B cell (primary cell): ENCODE measurements around the gene SLC24A4. TPM values are rescaled to one million over a fixed set of nuclear protein-coding genes. Genes with fewer than 3 reads are reported as not detected.

ENCODE experiments used
- ATAC-seq: fragments of 200-7000 bp; cut with Tn5 transposase; one replicate; pipeline ENCODE4 v1.10.0; 2021; ENCODE audit warnings: low read depth, mild to moderate bottlenecking, moderate number of reproducible peaks, moderate library complexity
- CTCF ChIA-PET: fragments of 350-600 bp; sonication (Branson Sonifier 250); formaldehyde crosslinking; loops from one replicate; lab custom pipeline; 2021; ENCODE audit warnings: antibody characterized with exemption, inconsistent platforms; lab: Charles Lee
- POLR2A ChIA-PET: fragments of 350-600 bp; sonication (Branson Sonifier 250); formaldehyde crosslinking; loops from one replicate; lab custom pipeline; 2021; ENCODE audit warnings: antibody characterized with exemption; lab: Charles Lee
- DNase-seq: peaks from one replicate; pipeline ENCODE4 v3.0.0; 2013
- H2AFZ ChIP-seq: 2 replicates; pipeline ENCODE4 v1.6.1; 2012; ENCODE audit warnings: mild to moderate bottlenecking, low read depth, low read length; ENCODE audit not compliant: insufficient read depth, poor library complexity, severe bottlenecking
- H3K27ac ChIP-seq, 2 donors: 1 replicate in 1 of 2; 2 replicates in 1 of 2; pipeline ENCODE4 v1.5.1; 2012 to 2013; ENCODE audit warnings: low read length in 2 of 2, mild to moderate bottlenecking in 2 of 2, moderate library complexity in 1 of 2
- H3K27me3 ChIP-seq, 4 experiments: fragments of 200-600 bp in 1 of 4; sonication (generic) in 1 of 4; replicated peaks in 1 of 4; 1 replicate in 2 of 4; 2 replicates in 2 of 4; pipeline versions ENCODE4 v1.6.1 to v1.7.0; 2013 to 2016; ENCODE audit warnings: low read length in 3 of 4, mild to moderate bottlenecking in 2 of 4, mixed read lengths in 1 of 4, moderate library complexity in 1 of 4; ENCODE audit not compliant: insufficient read depth in 4 of 4, control insufficient read depth in 3 of 4; ENCODE audit errors: control extremely low read depth in 1 of 4
- H3K36me3 ChIP-seq, 2 experiments: replicated peaks in 1 of 2; 1 replicate in 1 of 2; 2 replicates in 1 of 2; pipeline versions ENCODE4 v1.6.1 to v1.7.1; 2013; ENCODE audit warnings: low read length in 1 of 2; ENCODE audit not compliant: insufficient read depth in 2 of 2, control insufficient read depth in 1 of 2; ENCODE audit errors: control extremely low read depth in 1 of 2, extremely low read depth in 1 of 2
- H3K4me1 ChIP-seq, 2 donors: fragments of 200-600 bp in 1 of 2; sonication (generic) in 1 of 2; 1 replicate in 1 of 2; 2 replicates in 1 of 2; pipeline versions ENCODE4 v1.5.1 to v1.6.1; 2013 to 2017; ENCODE audit warnings: low read length in 2 of 2; ENCODE audit not compliant: control insufficient read depth in 2 of 2, insufficient read depth in 2 of 2
- H3K4me2 ChIP-seq: replicated peaks from 2 replicates; pipeline ENCODE3; 2012; ENCODE audit warnings: mild to moderate bottlenecking, low read depth, low read length; ENCODE audit not compliant: poor library complexity, severe bottlenecking
- H3K4me3 ChIP-seq, 5 experiments: fragments of 200-600 bp in 1 of 5; sonication (generic) in 1 of 5; 1 replicate in 3 of 5; 2 replicates in 2 of 5; pipeline versions ENCODE4 v1.5.1 to v1.7.0; 2011 to 2016; ENCODE audit warnings: low read length in 4 of 5, mild to moderate bottlenecking in 4 of 5, low read depth in 2 of 5, control low read depth in 1 of 5, moderate library complexity in 1 of 5; ENCODE audit not compliant: insufficient read depth in 1 of 5; ENCODE audit errors: control extremely low read depth in 1 of 5, extremely low read depth in 1 of 5
- H3K79me2 ChIP-seq: fragments of 200-600 bp; sonication (generic); one replicate; pipeline ENCODE4 v1.6.0; 2016; ENCODE audit warnings: low read length; ENCODE audit not compliant: control insufficient read depth, insufficient read depth
- H3K9ac ChIP-seq: fragments of 200-600 bp; sonication (generic); 2 replicates; pipeline ENCODE4 v1.6.1; 2017; ENCODE audit warnings: mild to moderate bottlenecking, low read length, moderate library complexity
- H3K9me3 ChIP-seq, 3 donors: one replicate each; pipeline versions ENCODE4 v1.6.1 to v1.7.1; 2013; ENCODE audit warnings: low read length in 2 of 3; ENCODE audit not compliant: control insufficient read depth in 2 of 3, insufficient read depth in 1 of 3; ENCODE audit errors: control extremely low read depth in 1 of 3
- H4K20me1 ChIP-seq: 2 replicates; pipeline ENCODE4 v1.6.0; 2012; ENCODE audit warnings: mild to moderate bottlenecking, low read length; ENCODE audit not compliant: insufficient read depth, control insufficient read depth, poor library complexity, severe bottlenecking
- H3K27ac Mint-ChIP-seq: one replicate; pipeline ENCODE4 v1.8.0; 2021; ENCODE audit warnings: mixed read lengths
- H3K27me3 Mint-ChIP-seq: one replicate; pipeline ENCODE4 v1.8.0; 2021; ENCODE audit warnings: mixed read lengths
- H3K4me1 Mint-ChIP-seq: one replicate; pipeline ENCODE4 v1.8.0; 2021; ENCODE audit warnings: mixed read lengths
- H3K4me3 Mint-ChIP-seq: one replicate; pipeline ENCODE4 v1.8.0; 2021; ENCODE audit warnings: mixed read lengths
- H3K9me3 Mint-ChIP-seq: one replicate; pipeline ENCODE4 v1.8.0; 2022; ENCODE audit warnings: mixed read lengths; ENCODE audit not compliant: insufficient read depth
- EZH2 ChIP-seq: IDR thresholded peaks from 2 replicates; pipeline ENCODE4 v1.6.1; 2012; ENCODE audit warnings: borderline replicate concordance, low read depth, mild to moderate bottlenecking, moderate library complexity, low read length; ENCODE audit not compliant: insufficient read depth, poor library complexity, severe bottlenecking
- WGBS: methylation state at CpG from one replicate; pipeline ENCODE4 v1.1.5; 2013; ENCODE audit warnings: missing lambda C conversion rate; ENCODE audit not compliant: insufficient coverage; 5-methylcytosine and 5-hydroxymethylcytosine counted together
- intact Hi-C: fragments of 100-400 bp; cut with micrococcal nuclease; formaldehyde crosslinking; loops from one replicate; pipeline ENCODE4 v1.10.0; 2022
- polyA plus RNA-seq: library from polyadenylated mRNA; depleted of rRNA; stranded (reverse); fragments of >200 nt; gene quantifications from 2 replicates; pipeline ENCODE4 v1.2.3, GENCODE V29; 2012
- total RNA-seq, 2 donors: library from RNA; stranded (reverse); fragments of 120-200 nt in 1 of 2; gene quantifications; 1 replicate in 1 of 2; 2 replicates in 1 of 2; pipeline versions ENCODE4 v1.2.3 to v1.2.4, GENCODE V29; 2013 to 2022
- TF ChIP-seq, protein P1 (sequence below): fragments of 200-600 bp; IDR thresholded peaks from one replicate; pipeline ENCODE4 v1.8.0; 2022; ENCODE audit warnings: antibody characterized with exemption, mild to moderate bottlenecking

Gene SLC24A4
- total and polyA plus RNA-seq, 2 donors (not counting 1 experiment from before 2014, with no cell fraction given) = 0.19 TPM; not detected in 1

GRCh38 chr14:92310776-92311375, 12.1 kb upstream of the SLC24A4 start:
- H3K36me3 ChIP-seq = no peaks in the 10 kb centered on the region
- no peak for TF ChIP-seq EZH2
- TF ChIP-seq, protein P1, sequence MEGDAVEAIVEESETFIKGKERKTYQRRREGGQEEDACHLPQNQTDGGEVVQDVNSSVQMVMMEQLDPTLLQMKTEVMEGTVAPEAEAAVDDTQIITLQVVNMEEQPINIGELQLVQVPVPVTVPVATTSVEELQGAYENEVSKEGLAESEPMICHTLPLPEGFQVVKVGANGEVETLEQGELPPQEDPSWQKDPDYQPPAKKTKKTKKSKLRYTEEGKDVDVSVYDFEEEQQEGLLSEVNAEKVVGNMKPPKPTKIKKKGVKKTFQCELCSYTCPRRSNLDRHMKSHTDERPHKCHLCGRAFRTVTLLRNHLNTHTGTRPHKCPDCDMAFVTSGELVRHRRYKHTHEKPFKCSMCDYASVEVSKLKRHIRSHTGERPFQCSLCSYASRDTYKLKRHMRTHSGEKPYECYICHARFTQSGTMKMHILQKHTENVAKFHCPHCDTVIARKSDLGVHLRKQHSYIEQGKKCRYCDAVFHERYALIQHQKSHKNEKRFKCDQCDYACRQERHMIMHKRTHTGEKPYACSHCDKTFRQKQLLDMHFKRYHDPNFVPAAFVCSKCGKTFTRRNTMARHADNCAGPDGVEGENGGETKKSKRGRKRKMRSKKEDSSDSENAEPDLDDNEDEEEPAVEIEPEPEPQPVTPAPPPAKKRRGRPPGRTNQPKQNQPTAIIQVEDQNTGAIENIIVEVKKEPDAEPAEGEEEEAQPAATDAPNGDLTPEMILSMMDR = no peak
- no peak overlapping the region for H3K4me3 ChIP-seq
- peaks cover 0 to 10% (median 0%) of the 10 kb centered on the region in 3 donors for H3K9me3 ChIP-seq
- H4K20me1 ChIP-seq = no peaks in the 10 kb centered on the region
- H3K4me1 ChIP-seq = no peaks in the 10 kb centered on the region
- H3K27me3 ChIP-seq = peaks cover 0 to 12% (median 2%) of the 10 kb centered on the region in 4 experiments
- H3K27ac ChIP-seq = no peak overlapping the region
- H2AFZ ChIP-seq = no peak overlapping the region
- no peak overlapping the region for H3K27ac Mint-ChIP-seq
- DNase-seq = no peak
- peaks cover 16% of the 10 kb centered on the region for H3K27me3 Mint-ChIP-seq
- no peak overlapping the region for H3K4me2 ChIP-seq
- ChIA-PET POLR2A (no interaction called here), CTCF (no interaction called here)
- H3K79me2 ChIP-seq = no peaks in the 10 kb centered on the region
- intact Hi-C loops = no loop called here
- ATAC-seq = no peak
- H3K9me3 Mint-ChIP-seq = peaks cover 3% of the 10 kb centered on the region
- WGBS = 100% methylated on average over 1 of the region's 6 CpGs
- no peak overlapping the region for H3K9ac ChIP-seq
- H3K4me3 Mint-ChIP-seq = no peak overlapping the region
- no peaks in the 10 kb centered on the region for H3K4me1 Mint-ChIP-seq

GRCh38 chr14:92314182-92314581, 8.8 kb upstream of the SLC24A4 start:
- Histone ChIP-seq H3K27me3 (peaks cover 0 to 20% (median 6%) of the 10 kb centered on the region in 4 experiments), H3K4me3 (no peak overlapping the region), H2AFZ (no peak overlapping the region), H3K79me2 (no peaks in the 10 kb centered on the region), H4K20me1 (no peaks in the 10 kb centered on the region), H3K9ac (no peak overlapping the region), H3K4me1 (no peaks in the 10 kb centered on the region), H3K27ac (no peak overlapping the region), H3K36me3 (no peaks in the 10 kb centered on the region), H3K9me3 (peaks cover 0 to 9% (median 3%) of the 10 kb centered on the region in 3 donors), H3K4me2 (no peak overlapping the region)
- no peak for ATAC-seq
- Mint-ChIP-seq H3K4me3 (no peak overlapping the region), H3K9me3 (no peaks in the 10 kb centered on the region), H3K27ac (no peak overlapping the region), H3K27me3 (peaks cover 23% of the 10 kb centered on the region), H3K4me1 (no peaks in the 10 kb centered on the region)
- WGBS = no CpG with 5 or more reads among the region's 1 CpG
- TF ChIP-seq, protein P1 = no peak
- TF ChIP-seq EZH2 = no peak
- intact Hi-C loops = no loop called here
- CTCF ChIA-PET = no interaction called here
- no peak for DNase-seq
- POLR2A ChIA-PET = no interaction called here
